ENCODE measurements around the gene PTX4.

Gene PTX4

DNA sequence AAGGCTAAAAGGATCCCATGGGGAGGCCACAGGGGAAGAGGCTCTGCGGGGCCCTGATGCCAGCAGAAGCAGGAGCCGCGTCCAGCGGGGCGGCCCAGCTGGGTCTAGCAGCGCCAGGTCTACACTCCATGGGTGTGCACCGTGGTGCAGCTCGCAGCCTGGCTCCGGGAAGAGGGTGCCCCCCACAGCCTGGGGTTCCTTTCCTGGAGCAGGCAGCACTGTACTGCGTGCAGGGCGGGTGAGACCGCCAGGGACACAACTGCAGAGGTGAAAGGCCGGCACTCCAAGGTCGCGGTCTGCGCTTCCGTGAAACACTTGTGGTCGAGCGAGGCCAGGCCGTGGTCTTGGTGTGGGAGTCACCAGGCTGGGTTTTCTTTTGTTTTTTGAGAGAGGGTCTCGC is 37.9 kb downstream of the PTX4 start:
- peaks cover 59% of the 10 kb centered on the region for H3K36me3 ChIP-seq
- TF ChIP-seq CTCF (IDR thresholded peaks at IDR 0.05; ENCODE audit: low read depth, low read length): no peak
- H3K27me3 ChIP-seq (ENCODE audit: insufficient read depth, low read depth, severe bottlenecking): no peaks in the 10 kb centered on the region
- no peak overlapping the region for H3K27ac ChIP-seq
- no peak for DNase-seq
- H3K9me3 ChIP-seq (ENCODE audit: severe bottlenecking): no peaks in the 10 kb centered on the region
- H3K4me3 ChIP-seq (ENCODE audit: low read depth, low read length): no peak overlapping the region

- no peak for DNase-seq
- Histone ChIP-seq H3K9me3 (ENCODE audit: severe bottlenecking) (no peaks in the 10 kb centered on the region), H3K27ac (no peak overlapping the region), H3K36me3 (peaks cover 53% of the 10 kb centered on the region), H3K4me3 (ENCODE audit: low read depth, low read length) (no peak overlapping the region), H3K27me3 (ENCODE audit: insufficient read depth, low read depth, severe bottlenecking) (no peaks in the 10 kb centered on the region)
- TF ChIP-seq CTCF (IDR thresholded peaks at IDR 0.05; ENCODE audit: low read depth, low read length): 0 out of 2 replicates have a peak, but pooled peaks have one; percentile 4
These were observed 38.5 kb downstream of the PTX4 start for GRCh38 chr16:1450218-1450617.

- no peaks in the 10 kb centered on the region for H3K9me3 ChIP-seq (ENCODE audit: severe bottlenecking)
- DNase-seq: no peak
- peaks cover 49% of the 10 kb centered on the region for H3K36me3 ChIP-seq
- no peaks in the 10 kb centered on the region for H3K27me3 ChIP-seq (ENCODE audit: insufficient read depth, low read depth, severe bottlenecking)
- no peak for TF ChIP-seq CTCF (IDR thresholded peaks at IDR 0.05; ENCODE audit: low read depth, low read length)
- H3K27ac ChIP-seq: no peak overlapping the region
- no peak overlapping the region for H3K4me3 ChIP-seq (ENCODE audit: low read depth, low read length)
These were observed 39.4 kb downstream of the PTX4 start for GRCh38 chr16:1449201-1449788.

DNA sequence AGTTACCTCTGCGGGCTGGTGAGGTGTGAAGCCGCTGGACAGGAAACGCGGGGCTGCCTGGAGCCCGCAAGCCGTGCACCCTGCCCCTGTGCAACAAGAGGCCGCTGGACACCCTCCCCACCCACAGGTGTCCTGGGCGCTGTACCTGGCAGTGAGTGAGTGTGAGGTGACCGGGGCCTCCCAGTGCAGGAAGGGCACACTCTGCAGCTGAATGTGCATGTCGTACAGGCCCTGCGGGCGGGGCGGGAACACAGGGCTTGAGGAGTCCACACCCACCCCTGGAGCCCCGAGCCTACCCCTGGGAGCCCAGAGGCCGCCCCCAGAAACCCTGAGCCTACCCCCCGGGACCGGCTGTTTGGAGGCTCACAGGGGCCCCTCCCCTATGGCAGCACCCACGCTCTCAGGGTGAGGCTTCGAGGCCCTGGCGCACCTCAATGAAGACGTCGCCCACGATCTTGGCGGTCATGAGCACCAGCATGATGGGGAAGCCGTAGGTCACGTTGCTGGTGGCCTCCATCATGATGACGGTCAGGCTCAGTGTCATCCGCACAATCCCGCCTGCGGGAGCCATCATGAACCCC is 40.1 kb downstream of the PTX4 start:
- Histone ChIP-seq H3K4me3 (ENCODE audit: low read depth, low read length) (no peak overlapping the region), H3K9me3 (ENCODE audit: severe bottlenecking) (no peaks in the 10 kb centered on the region), H3K27me3 (ENCODE audit: insufficient read depth, low read depth, severe bottlenecking) (no peaks in the 10 kb centered on the region), H3K36me3 (peaks cover 44% of the 10 kb centered on the region), H3K27ac (no peak overlapping the region)
- no peak for TF ChIP-seq CTCF (IDR thresholded peaks at IDR 0.05; ENCODE audit: low read depth, low read length)
- DNase-seq: no peak

DNA sequence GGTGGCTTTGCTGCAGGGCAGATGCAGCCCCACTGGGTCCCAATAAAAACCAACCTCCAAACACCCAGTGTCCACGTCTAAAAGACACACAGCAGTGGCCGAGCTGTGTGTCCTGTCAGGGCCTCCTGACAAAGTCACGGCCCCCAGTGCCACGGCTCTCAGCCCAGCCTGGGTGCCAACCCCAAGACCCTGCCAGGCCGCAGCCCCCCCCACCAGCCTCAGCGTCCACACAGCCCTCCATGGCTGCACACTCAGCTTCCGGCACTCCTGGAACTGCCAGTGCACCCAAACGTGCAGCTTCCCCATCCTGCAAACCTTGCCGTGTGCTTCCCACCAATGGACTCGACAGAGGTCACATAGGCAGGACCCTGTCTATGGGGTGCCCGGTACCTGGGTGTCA is 40.8 kb downstream of the PTX4 start:
- H3K36me3 ChIP-seq: peaks cover 38% of the 10 kb centered on the region
- H3K27ac ChIP-seq: no peak overlapping the region
- H3K4me3 ChIP-seq (ENCODE audit: low read depth, low read length): no peak overlapping the region
- H3K27me3 ChIP-seq (ENCODE audit: insufficient read depth, low read depth, severe bottlenecking): no peaks in the 10 kb centered on the region
- DNase-seq: no peak
- no peaks in the 10 kb centered on the region for H3K9me3 ChIP-seq (ENCODE audit: severe bottlenecking)
- no peak for TF ChIP-seq CTCF (IDR thresholded peaks at IDR 0.05; ENCODE audit: low read depth, low read length)
